H1 (cell line): ENCODE data around the gene TBC1D7. TPM values are rescaled to one million over a fixed set of nuclear protein-coding genes. Genes with fewer than 3 reads are reported as not detected.

Source experiments
- CTCF ChIA-PET: fragments of 300-600 bp; sonication (Branson Sonifier 250); formaldehyde crosslinking; loops from one replicate; lab custom pipeline; 2021; ENCODE audit not compliant: partially characterized antibody; lab: Charles Lee
- POLR2A ChIA-PET: fragments of 300-600 bp; sonication (Branson Sonifier 250); formaldehyde crosslinking; loops from one replicate; lab custom pipeline; 2021; ENCODE audit warnings: inconsistent platforms; ENCODE audit not compliant: partially characterized antibody; lab: Charles Lee
- DNase-seq, 2 experiments: peaks; one replicate each; pipeline versions ENCODE4 v3.0.0 to v3.0.0-alpha.2; 2010 to 2022; ENCODE audit warnings: low spot score in 2 of 2, low read depth in 1 of 2, mixed read lengths in 1 of 2
- FAIRE-seq: peaks from 2 replicates; lab custom pipeline; 2011; peaks lifted over from hg19 to GRCh38; lab: Jason Lieb, UNC
- H2AFZ ChIP-seq: 2 replicates; pipeline ENCODE4 v1.8.1; 2012; ENCODE audit warnings: low read length, inconsistent platforms
- H2AK5ac ChIP-seq: 2 replicates; pipeline ENCODE4 v1.6.1; 2013; ENCODE audit warnings: low read depth, low read length
- H2BK120ac ChIP-seq: replicated peaks from 2 replicates; pipeline ENCODE3; 2013; ENCODE audit warnings: low read depth, low read length, inconsistent platforms
- H2BK12ac ChIP-seq: 2 replicates; pipeline ENCODE4 v1.6.1; 2013; ENCODE audit warnings: low read depth, low read length
- H2BK15ac ChIP-seq: 2 replicates; pipeline ENCODE4 v1.6.1; 2013; ENCODE audit warnings: low read length
- H2BK20ac ChIP-seq: 2 replicates; pipeline ENCODE4 v1.6.1; 2013; ENCODE audit warnings: low read length
- H2BK5ac ChIP-seq: 2 replicates; pipeline ENCODE4 v1.6.1; 2013; ENCODE audit warnings: low read depth, low read length
- H3K14ac ChIP-seq: 2 replicates; pipeline ENCODE4 v1.6.1; 2013; ENCODE audit warnings: inconsistent platforms; ENCODE audit not compliant: insufficient read length
- H3K18ac ChIP-seq: 2 replicates; pipeline ENCODE4 v1.6.1; 2013; ENCODE audit warnings: low read length; ENCODE audit errors: extremely low read depth
- H3K23ac ChIP-seq: 2 replicates; pipeline ENCODE4 v1.6.1; 2013; ENCODE audit warnings: inconsistent platforms; ENCODE audit not compliant: insufficient read length
- H3K23me2 ChIP-seq: 2 replicates; pipeline ENCODE4 v1.6.1; 2013; ENCODE audit warnings: low read depth, low read length
- H3K27ac ChIP-seq: 2 replicates; pipeline ENCODE4 v1.6.1; 2011; ENCODE audit warnings: low read depth, low read length, inconsistent platforms
- H3K27me3 ChIP-seq, 4 experiments: replicated peaks in 1 of 4; 1 replicate in 1 of 4; 2 replicates in 3 of 4; pipeline versions ENCODE4 v1.6.1 to v1.8.1; 2011 to 2013; ENCODE audit warnings: low read length in 3 of 4, mild to moderate bottlenecking in 3 of 4, inconsistent platforms in 2 of 4, mixed read lengths in 2 of 4, moderate library complexity in 1 of 4; ENCODE audit not compliant: control insufficient read depth in 3 of 4, insufficient read depth in 3 of 4; ENCODE audit errors: extremely low read depth in 1 of 4
- H3K36me3 ChIP-seq, 4 experiments: 2 replicates each; pipeline versions ENCODE4 v1.6.1 to v1.8.1; 2011 to 2013; ENCODE audit warnings: mild to moderate bottlenecking in 4 of 4, low read length in 3 of 4, moderate library complexity in 2 of 4, control low read depth in 1 of 4, inconsistent platforms in 1 of 4; ENCODE audit not compliant: insufficient read depth in 4 of 4, control insufficient read depth in 2 of 4
- H3K4ac ChIP-seq: replicated peaks from 2 replicates; pipeline ENCODE3; 2013; ENCODE audit warnings: low read length, low read depth, mixed read lengths, inconsistent platforms; ENCODE audit not compliant: insufficient read length
- H3K4me1 ChIP-seq, 4 experiments: replicated peaks in 1 of 4; 1 replicate in 1 of 4; 2 replicates in 3 of 4; pipeline versions ENCODE4 v1.6.1 to v1.8.1; 2011 to 2013; ENCODE audit warnings: low read length in 3 of 4, inconsistent platforms in 2 of 4, mixed read lengths in 1 of 4; ENCODE audit not compliant: insufficient read depth in 4 of 4, control insufficient read depth in 3 of 4
- H3K4me2 ChIP-seq, 2 experiments: 2 replicates each; pipeline versions ENCODE4 v1.6.1 to v1.8.1; 2011 to 2013; ENCODE audit warnings: low read depth in 2 of 2, low read length in 2 of 2, control low read depth in 1 of 2, inconsistent platforms in 1 of 2, mild to moderate bottlenecking in 1 of 2; ENCODE audit not compliant: insufficient read depth in 1 of 2
- H3K4me3 ChIP-seq, 4 experiments: fragments of 200-600, 300-600 bp in 1 of 4; sonication (generic), shearing (Covaris generic), sonication (Bioruptor Twin) in 1 of 4; 2 replicates each; pipeline versions ENCODE4 v1.5.1 to v1.8.1; 2011 to 2016; ENCODE audit warnings: low read length in 4 of 4, low read depth in 3 of 4, control low read depth in 2 of 4, inconsistent platforms in 2 of 4, mild to moderate bottlenecking in 2 of 4, mixed read lengths in 1 of 4, moderate library complexity in 1 of 4; ENCODE audit not compliant: insufficient read depth in 2 of 4; ENCODE audit errors: extremely low read depth in 1 of 4
- H3K56ac ChIP-seq: replicated peaks from 2 replicates; pipeline ENCODE3; 2013; ENCODE audit warnings: low read depth, mild to moderate bottlenecking, mixed read lengths, low read length, inconsistent platforms; ENCODE audit not compliant: insufficient read length
- H3K79me1 ChIP-seq: 2 replicates; pipeline ENCODE4 v1.6.1; 2013; ENCODE audit warnings: low read depth, low read length, control low read depth
- H3K79me2 ChIP-seq, 2 experiments: 2 replicates each; pipeline versions ENCODE4 v1.6.1 to v1.8.1; 2012 to 2013; ENCODE audit warnings: low read length in 2 of 2, mild to moderate bottlenecking in 2 of 2, inconsistent platforms in 1 of 2; ENCODE audit not compliant: insufficient read depth in 2 of 2, control insufficient read depth in 1 of 2
- H3K9ac ChIP-seq, 4 experiments: replicated peaks in 1 of 4; 1 replicate in 1 of 4; 2 replicates in 3 of 4; pipeline versions ENCODE4 v1.6.1 to v1.8.1; 2011 to 2013; ENCODE audit warnings: low read depth in 3 of 4, low read length in 3 of 4, control low read depth in 2 of 4, mild to moderate bottlenecking in 2 of 4, moderate library complexity in 2 of 4, inconsistent platforms in 1 of 4; ENCODE audit errors: extremely low read depth in 1 of 4
- H3K9me3 ChIP-seq, 2 experiments: 2 replicates each; pipeline versions ENCODE4 v1.6.1 to v1.8.1; 2012 to 2013; ENCODE audit warnings: mild to moderate bottlenecking in 2 of 2, moderate library complexity in 2 of 2, control low read depth in 1 of 2, inconsistent platforms in 1 of 2, low read depth in 1 of 2, low read length in 1 of 2, mixed read lengths in 1 of 2; ENCODE audit not compliant: insufficient read depth in 2 of 2
- H4K20me1 ChIP-seq, 2 experiments: replicated peaks in 1 of 2; 2 replicates each; pipeline versions ENCODE3 to v1.8.1; 2011 to 2013; ENCODE audit warnings: inconsistent platforms in 2 of 2, low read length in 2 of 2, mild to moderate bottlenecking in 1 of 2; ENCODE audit not compliant: insufficient read depth in 2 of 2, control insufficient read depth in 1 of 2
- H4K5ac ChIP-seq: 2 replicates; pipeline ENCODE4 v1.6.1; 2013; ENCODE audit warnings: low read length, low read depth, mixed read lengths, inconsistent platforms; ENCODE audit not compliant: insufficient read length
- H4K8ac ChIP-seq: 2 replicates; pipeline ENCODE4 v1.8.0; 2013; ENCODE audit warnings: mild to moderate bottlenecking, moderate library complexity, low read length, inconsistent platforms; ENCODE audit not compliant: insufficient read depth; ENCODE audit errors: extremely low read depth
- H4K91ac ChIP-seq: replicated peaks from 2 replicates; pipeline ENCODE3; 2013; ENCODE audit warnings: low read length, mixed read lengths, inconsistent platforms; ENCODE audit not compliant: insufficient read length
- CBX5 ChIP-seq: fragments of 300-800, 300-1000 bp; sonication (generic); IDR thresholded peaks from 2 replicates; pipeline ENCODE4 v1.7.1; 2016; ENCODE audit warnings: antibody characterized with exemption, low read length, low read depth
- CHD2 ChIP-seq: IDR thresholded peaks from 2 replicates; pipeline ENCODE4 v1.6.1; 2012; ENCODE audit warnings: low read length, improper control_type of control experiment
- CTBP2 ChIP-seq: IDR thresholded peaks from 2 replicates; pipeline ENCODE4 v1.7.0; 2011; ENCODE audit warnings: borderline replicate concordance, mild to moderate bottlenecking, moderate library complexity, mixed read lengths, low read length; ENCODE audit not compliant: insufficient read depth, insufficient read length
- GTF2F1 ChIP-seq: IDR thresholded peaks from 2 replicates; pipeline ENCODE4 v1.6.1; 2012; ENCODE audit warnings: low read depth, low read length, improper control_type of control experiment, borderline replicate concordance
- KDM5A ChIP-seq: fragments of 200-600 bp; IDR thresholded peaks from 2 replicates; pipeline ENCODE4 v1.7.1; 2012; ENCODE audit warnings: mild to moderate bottlenecking, low read length, inconsistent platforms, mixed read lengths
- RAD21 ChIP-seq, 2 experiments: IDR thresholded peaks in 1 of 2; conservative IDR thresholded peaks in 1 of 2; 2 replicates each; pipeline ENCODE4 v1.6.1; 2011; ENCODE audit warnings: low read depth in 2 of 2, low read length in 2 of 2, improper control_type of control experiment in 1 of 2, inconsistent platforms in 1 of 2, mild to moderate bottlenecking in 1 of 2, moderate library complexity in 1 of 2
- RXRA ChIP-seq: IDR thresholded peaks from 2 replicates; pipeline ENCODE4 v1.6.1; 2011; ENCODE audit warnings: low read depth, mild to moderate bottlenecking, low read length, moderate library complexity; ENCODE audit not compliant: insufficient read depth
- SIN3A ChIP-seq, 2 experiments: IDR thresholded peaks in 1 of 2; conservative IDR thresholded peaks in 1 of 2; 2 replicates each; pipeline ENCODE4 v1.6.1; 2011 to 2012; ENCODE audit warnings: low read length in 2 of 2, improper control_type of control experiment in 1 of 2, low read depth in 1 of 2, mild to moderate bottlenecking in 1 of 2
- YY1 ChIP-seq: IDR thresholded peaks from 2 replicates; pipeline ENCODE4 v1.6.1; 2011; ENCODE audit warnings: low read depth, mild to moderate bottlenecking, low read length
- ZNF274 ChIP-seq: IDR thresholded peaks from 2 replicates; pipeline ENCODE4 v1.7.0; 2012; ENCODE audit warnings: low read length, borderline replicate concordance; ENCODE audit errors: extremely low read depth
- WGBS, 2 experiments: shearing (Covaris generic) in 1 of 2; methylation state at CpG; one replicate each; pipeline versions ENCODE4 v1.1.6 to v1.1.7; 2013 to 2015; ENCODE audit warnings: low lambda C conversion rate in 2 of 2, mixed read lengths in 2 of 2, inconsistent platforms in 1 of 2, low coverage in 1 of 2, missing lambda C conversion rate in 1 of 2; ENCODE audit not compliant: insufficient replicate concordance in 2 of 2, insufficient coverage in 1 of 2, insufficient read length in 1 of 2; ENCODE audit errors: extremely low coverage in 1 of 2, missing lambda C conversion rate in 1 of 2; 5-methylcytosine and 5-hydroxymethylcytosine counted together
- polyA plus RNA-seq, 7 experiments: library from polyadenylated mRNA; depleted of rRNA in 3 of 7; stranded (reverse) in 5 of 7; unstranded in 2 of 7; fragments of >200 nt in 5 of 7; fragments of 200-250 nt in 2 of 7; gene quantifications; 1 replicate in 5 of 7; 2 replicates in 1 of 7; 4 replicates in 1 of 7; pipeline versions ENCODE4 v1.2.1 to v1.2.3, GENCODE V29; 2011 to 2013; ENCODE audit warnings: missing spikeins in 2 of 7, mixed read lengths in 2 of 7
- total RNA-seq: library from RNA; stranded (reverse); fragmentation: NEBNext Ultra II Directional; extraction: Animal tissue kit (Norgen Biotek cat#: 25700); gene quantifications from 2 replicates; pipeline ENCODE4 v1.2.1, GENCODE V29; 2021
- TF ChIP-seq, protein P1 (sequence below): IDR thresholded peaks from 2 replicates; pipeline ENCODE4 v1.6.1; 2011; ENCODE audit warnings: low read length, improper control_type of control experiment

TBC1D7 gene
- total and polyA plus RNA-seq, 2 of the 8 experiments (the other 6 are each of a cell fraction or from before 2014, with no cell fraction given): 46.1 to 55.2 TPM

DNA sequence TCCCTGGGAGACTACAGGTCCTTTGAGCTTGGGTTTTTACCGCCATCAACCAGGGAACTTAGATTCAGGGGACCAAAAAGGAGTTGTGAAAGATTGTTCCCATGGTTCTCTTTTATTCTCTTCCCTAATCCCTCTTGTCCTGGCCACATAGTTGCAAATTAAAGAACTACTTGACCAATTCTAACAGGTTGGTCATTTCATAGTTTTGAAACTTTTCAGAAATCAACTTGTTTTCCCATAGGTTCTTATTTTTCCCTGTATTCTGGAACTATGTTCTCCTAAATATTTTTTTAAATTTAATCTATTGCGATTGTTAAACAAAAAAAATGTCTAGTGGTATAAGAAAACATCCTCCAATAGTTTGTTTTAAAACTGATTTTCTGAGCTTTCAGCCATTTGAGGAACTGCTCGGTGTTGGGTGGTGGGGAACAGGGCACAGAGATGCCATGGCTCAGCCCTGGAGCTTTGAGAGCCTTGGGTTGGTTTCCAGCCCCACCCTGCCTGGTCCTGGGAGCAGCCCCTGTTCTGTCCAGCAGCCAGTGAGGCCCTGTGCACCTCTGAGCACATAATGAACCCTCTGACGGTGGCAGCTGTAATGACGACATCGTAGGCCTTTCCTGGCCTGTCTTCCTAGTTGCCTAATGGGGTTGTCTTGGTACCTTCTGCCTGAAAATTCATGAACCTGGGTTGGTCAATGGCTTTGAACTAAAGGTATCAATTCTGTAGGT, 53.5 kb downstream of the TBC1D7 start:
- no peak overlapping the region for H3K18ac ChIP-seq
- H4K20me1 ChIP-seq: peaks cover 0 to 2% of the 10 kb centered on the region in 2 experiments
- H3K36me3 ChIP-seq: no peaks in the 10 kb centered on the region; a peak in 1 of 8 replicates
- no peak overlapping the region for H2BK120ac ChIP-seq
- WGBS, 2 experiments: 73% methylated on average over 6 of the region's 6 CpGs; no CpG with 5 or more reads in 1 of the 2 experiments
- no peak overlapping the region for H3K4me2 ChIP-seq
- no peak for DNase-seq
- H3K56ac ChIP-seq: no peak overlapping the region
- no peaks in the 10 kb centered on the region for H3K23me2 ChIP-seq
- H2BK5ac ChIP-seq: no peak overlapping the region
- H3K14ac ChIP-seq: no peak overlapping the region
- H3K79me1 ChIP-seq: no peaks in the 10 kb centered on the region
- H2BK15ac ChIP-seq: no peak overlapping the region
- H3K27ac ChIP-seq: no peak overlapping the region
- no peak overlapping the region for H4K91ac ChIP-seq
- H2AK5ac ChIP-seq: no peak overlapping the region
- no peak overlapping the region for H4K5ac ChIP-seq
- CTCF ChIA-PET: interaction anchor here (1.0 to 6.0 kb wide), 5 partner anchors 10 to 363 kb away, joined by 3 to 49 read pairs (median 5); no protein-coding TSS in a partner anchor
- H3K4me3 ChIP-seq: no peak overlapping the region
- H4K8ac ChIP-seq: no peak overlapping the region
- H3K27me3 ChIP-seq: no peaks in the 10 kb centered on the region
- H2AFZ ChIP-seq: no peak overlapping the region
- H3K9me3 ChIP-seq: no peaks in the 10 kb centered on the region
- H3K9ac ChIP-seq: no peak overlapping the region
- POLR2A ChIA-PET: interaction anchor here (1.0 to 1.4 kb wide), 2 partner anchors 10 to 315 kb away, joined by 3 to 4 read pairs; no protein-coding TSS in a partner anchor
- no peaks in the 10 kb centered on the region for H3K79me2 ChIP-seq
- no peak overlapping the region for H2BK12ac ChIP-seq
- FAIRE-seq: no peak
- H3K4me1 ChIP-seq: no peaks in the 10 kb centered on the region
- no peak overlapping the region for H3K4ac ChIP-seq
- no peak overlapping the region for H2BK20ac ChIP-seq
- H3K23ac ChIP-seq: no peak overlapping the region
- TF ChIP-seq RXRA: no peak
- no peak for TF ChIP-seq GTF2F1
- no peak for TF ChIP-seq ZNF274
- no peak for TF ChIP-seq SIN3A (conservative IDR thresholded peaks at IDR 0.05 in 1 of 2, IDR thresholded peaks at IDR 0.05 in 1 of 2; ENCODE audit: low read depth in 1 of 2, low read length in 2 of 2)
- no peak for TF ChIP-seq CTBP2
- no peak for TF ChIP-seq YY1
- TF ChIP-seq CHD2: no peak
- TF ChIP-seq RAD21 (IDR thresholded peaks at IDR 0.05 in 1 of 2, conservative IDR thresholded peaks at IDR 0.05 in 1 of 2; ENCODE audit: low read depth in 2 of 2, low read length in 2 of 2): no peak
- TF ChIP-seq, protein P1, sequence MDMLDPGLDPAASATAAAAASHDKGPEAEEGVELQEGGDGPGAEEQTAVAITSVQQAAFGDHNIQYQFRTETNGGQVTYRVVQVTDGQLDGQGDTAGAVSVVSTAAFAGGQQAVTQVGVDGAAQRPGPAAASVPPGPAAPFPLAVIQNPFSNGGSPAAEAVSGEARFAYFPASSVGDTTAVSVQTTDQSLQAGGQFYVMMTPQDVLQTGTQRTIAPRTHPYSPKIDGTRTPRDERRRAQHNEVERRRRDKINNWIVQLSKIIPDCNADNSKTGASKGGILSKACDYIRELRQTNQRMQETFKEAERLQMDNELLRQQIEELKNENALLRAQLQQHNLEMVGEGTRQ: no peak
- TF ChIP-seq KDM5A: no peak
- no peak for TF ChIP-seq CBX5
